Fibroblast of mammary gland (primary cell): ENCODE measurements around the gene GARIN5B.
"Not testable (repeated sequence)": the region's sequence is repeated elsewhere in the genome, so short reads cannot be mapped to it uniquely, and the experiment has no call there.

ENCODE experiments used
- DNase-seq: peaks from one replicate; pipeline ENCODE4 v3.0.0-alpha.2; 2010; ENCODE audit warnings: low read depth
- H3K4me3 ChIP-seq: 2 replicates; pipeline ENCODE4 v1.5.1; 2011; ENCODE audit warnings: low read depth, mild to moderate bottlenecking, low read length, moderate library complexity; ENCODE audit not compliant: control insufficient read depth
- TF ChIP-seq, protein P1 (sequence below): conservative IDR thresholded peaks from 2 replicates; pipeline ENCODE4 v1.5.1; 2011; ENCODE audit warnings: low read depth, low read length, inconsistent platforms; ENCODE audit not compliant: control insufficient read depth, insufficient read depth

The GARIN5B gene

GRCh38 chr19:55406091-55406825 lies 43.2 kb upstream of the GARIN5B start:
- H3K4me3 ChIP-seq, result peak overlapping the region; percentile 78
- DNase-seq, result no peak
- TF ChIP-seq, protein P1, sequence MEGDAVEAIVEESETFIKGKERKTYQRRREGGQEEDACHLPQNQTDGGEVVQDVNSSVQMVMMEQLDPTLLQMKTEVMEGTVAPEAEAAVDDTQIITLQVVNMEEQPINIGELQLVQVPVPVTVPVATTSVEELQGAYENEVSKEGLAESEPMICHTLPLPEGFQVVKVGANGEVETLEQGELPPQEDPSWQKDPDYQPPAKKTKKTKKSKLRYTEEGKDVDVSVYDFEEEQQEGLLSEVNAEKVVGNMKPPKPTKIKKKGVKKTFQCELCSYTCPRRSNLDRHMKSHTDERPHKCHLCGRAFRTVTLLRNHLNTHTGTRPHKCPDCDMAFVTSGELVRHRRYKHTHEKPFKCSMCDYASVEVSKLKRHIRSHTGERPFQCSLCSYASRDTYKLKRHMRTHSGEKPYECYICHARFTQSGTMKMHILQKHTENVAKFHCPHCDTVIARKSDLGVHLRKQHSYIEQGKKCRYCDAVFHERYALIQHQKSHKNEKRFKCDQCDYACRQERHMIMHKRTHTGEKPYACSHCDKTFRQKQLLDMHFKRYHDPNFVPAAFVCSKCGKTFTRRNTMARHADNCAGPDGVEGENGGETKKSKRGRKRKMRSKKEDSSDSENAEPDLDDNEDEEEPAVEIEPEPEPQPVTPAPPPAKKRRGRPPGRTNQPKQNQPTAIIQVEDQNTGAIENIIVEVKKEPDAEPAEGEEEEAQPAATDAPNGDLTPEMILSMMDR, result no peak

DNA sequence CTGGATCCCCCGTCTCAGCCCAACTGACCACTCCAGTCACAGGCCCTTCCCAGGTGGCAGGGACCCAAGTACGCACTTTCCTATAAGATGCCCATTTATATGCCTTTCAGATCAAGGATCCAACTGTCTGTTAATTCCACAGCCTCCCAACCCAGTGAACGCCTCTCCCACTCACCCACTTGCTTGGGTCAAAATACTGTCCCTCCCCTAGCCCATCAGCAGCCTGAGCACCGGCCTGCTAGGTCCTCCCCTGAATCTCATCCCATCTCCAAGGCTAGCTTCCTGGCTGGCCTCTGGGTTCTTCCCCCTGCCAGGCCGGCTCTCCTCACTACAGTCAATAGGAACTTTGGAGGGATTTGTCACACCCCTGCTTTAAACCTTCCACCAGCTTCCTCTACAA lies 42.6 kb upstream of the GARIN5B start:
- H3K4me3 ChIP-seq, result peak overlapping the region; percentile 78
- TF ChIP-seq, protein P1, result no peak
- no peak for DNase-seq

DNA sequence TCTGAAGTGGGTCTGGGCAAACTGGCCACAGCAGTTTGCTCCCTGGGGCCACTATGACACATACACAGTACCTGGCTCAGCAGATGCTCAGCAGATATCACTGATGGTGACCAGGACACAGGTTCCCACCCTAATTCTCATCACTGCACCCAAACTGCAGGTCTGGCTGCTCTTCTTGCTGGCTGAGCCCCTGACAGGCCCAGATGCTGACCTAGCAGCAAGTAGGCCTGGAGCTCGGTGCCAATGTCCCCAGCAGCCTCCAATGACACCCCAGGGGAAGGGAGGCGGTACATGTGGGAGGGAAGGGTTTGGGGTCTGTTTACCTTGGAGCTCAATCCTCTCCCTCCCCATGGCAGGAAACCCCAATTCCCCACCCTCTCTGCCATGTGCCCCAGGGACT lies 39.4 kb upstream of the GARIN5B start:
- TF ChIP-seq, protein P1, result no peak
- DNase-seq, result no peak
- no peak overlapping the region for H3K4me3 ChIP-seq

DNA sequence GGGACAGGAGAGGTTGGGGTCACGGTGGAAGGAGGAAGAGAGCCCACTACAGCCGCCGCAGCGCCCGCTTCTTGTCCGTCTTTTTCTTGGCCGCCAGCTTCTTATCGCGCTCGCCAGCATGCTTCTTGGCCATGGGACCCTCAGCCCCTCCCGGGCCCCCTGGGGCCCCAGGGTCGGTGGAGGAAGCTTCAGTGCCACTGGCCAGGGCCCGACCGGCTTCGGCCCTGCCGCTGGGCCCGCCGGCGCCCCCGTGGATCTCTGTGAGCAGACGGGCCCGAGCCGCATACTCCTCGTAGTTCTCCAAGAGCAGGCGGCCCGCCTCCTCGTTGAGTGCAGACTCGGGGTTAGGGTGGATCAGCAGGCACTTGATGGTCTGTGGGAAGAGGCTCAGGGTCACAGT lies 38.3 kb upstream of the GARIN5B start:
- DNase-seq, result not testable (repeated sequence)

DNA sequence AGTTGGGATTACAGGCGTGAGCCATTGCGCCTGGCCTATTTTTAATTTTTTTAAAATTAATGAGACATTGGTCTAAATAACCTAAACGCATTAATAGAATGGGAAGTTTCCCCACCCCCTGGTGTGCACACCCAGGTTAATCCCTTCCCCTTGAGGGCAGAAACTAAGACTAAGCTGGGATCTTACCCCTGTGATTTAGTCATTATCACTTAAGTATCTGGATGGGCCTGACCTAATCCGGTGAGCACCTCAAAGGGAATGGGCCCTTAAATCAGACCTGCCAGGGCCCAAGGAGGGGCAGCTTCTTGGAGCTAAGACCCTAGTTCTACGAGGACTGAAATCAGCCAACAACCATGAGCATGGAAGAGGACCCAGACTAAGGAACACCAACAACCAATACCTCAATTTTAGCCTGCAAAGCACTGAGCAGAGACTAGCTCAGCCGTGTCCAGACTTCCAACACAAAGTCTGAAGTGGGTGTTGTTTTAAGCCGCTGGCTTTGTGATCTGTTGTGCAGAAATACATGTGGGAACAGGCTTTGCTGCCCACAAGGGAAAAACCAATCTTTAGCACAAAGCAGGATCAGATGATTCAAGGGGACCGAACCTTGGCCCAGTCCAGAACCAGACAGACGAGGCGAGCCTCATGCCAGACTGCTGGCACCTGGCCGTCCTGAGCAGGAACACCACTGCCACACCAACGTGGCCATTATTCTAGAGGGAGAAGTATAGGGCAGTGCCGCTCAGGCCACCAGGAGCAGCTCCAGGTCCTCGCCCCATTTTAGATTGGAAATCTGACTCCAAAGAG lies 37.4 kb upstream of the GARIN5B start:
- no peak for DNase-seq
- TF ChIP-seq, protein P1, result no peak
- H3K4me3 ChIP-seq, result no peak overlapping the region

More for the DNA sequence above, 38.3 kb upstream of the GARIN5B start:
- not testable (repeated sequence) for H3K4me3 ChIP-seq

GRCh38 chr19:55398200-55398925 lies 35.3 kb upstream of the GARIN5B start:
- TF ChIP-seq, protein P1, result no peak
- DNase-seq, result no peak
- H3K4me3 ChIP-seq, result no peak overlapping the region
